Parathyroid adenoma (tissue), 2 donors: ENCODE results near the gene TTN.

Experiments used
- H2AFZ ChIP-seq: fragments of 300-600 bp; sonication (generic); one replicate; pipeline ENCODE4 v1.7.0; 2017; ENCODE audit warnings: antibody characterized with exemption, mild to moderate bottlenecking
- H3K27ac ChIP-seq: fragments of 300-600 bp; sonication (generic); one replicate; pipeline ENCODE4 v1.7.0; 2017
- H3K27me3 ChIP-seq: fragments of 300-600 bp; sonication (generic); one replicate; pipeline ENCODE4 v1.7.0; 2017; ENCODE audit warnings: low read length; ENCODE audit not compliant: control insufficient read depth, insufficient read depth
- H3K36me3 ChIP-seq: fragments of 300-600 bp; sonication (generic); one replicate; pipeline ENCODE4 v1.7.0; 2017; ENCODE audit warnings: low read length; ENCODE audit not compliant: control insufficient read depth, insufficient read depth
- H3K4me1 ChIP-seq: fragments of 300-600 bp; sonication (generic); one replicate; pipeline ENCODE4 v1.7.0; 2017; ENCODE audit warnings: control low read depth
- H3K4me2 ChIP-seq: fragments of 300-600 bp; sonication (generic); one replicate; pipeline ENCODE4 v1.7.0; 2017; ENCODE audit warnings: low read length
- H3K4me3 ChIP-seq: fragments of 300-600 bp; sonication (generic); one replicate; pipeline ENCODE4 v1.7.0; 2017; ENCODE audit warnings: low read depth, low read length
- H3K79me2 ChIP-seq: fragments of 300-600 bp; sonication (generic); one replicate; pipeline ENCODE4 v1.7.0; 2017; ENCODE audit warnings: control low read depth
- H3K9ac ChIP-seq: fragments of 300-600 bp; sonication (generic); one replicate; pipeline ENCODE4 v1.7.0; 2017; ENCODE audit warnings: mild to moderate bottlenecking
- H3K9me3 ChIP-seq: fragments of 300-600 bp; sonication (generic); one replicate; pipeline ENCODE4 v1.7.0; 2017; ENCODE audit warnings: low read length; ENCODE audit not compliant: control insufficient read depth
- CTCF ChIP-seq: fragments of 300-600 bp; sonication (generic); IDR thresholded peaks from one replicate; pipeline ENCODE4 v1.7.0; 2017; ENCODE audit warnings: antibody characterized with exemption, mild to moderate bottlenecking
- donor health status: primary hyperparathyroidism.

TTN gene

GRCh38 chr2:178485356-178485755, 321.9 kb downstream of the TTN start:
- H3K9ac ChIP-seq, result no peak overlapping the region
- H3K36me3 ChIP-seq, result no peaks in the 10 kb centered on the region
- H2AFZ ChIP-seq, result no peak overlapping the region
- H3K27me3 ChIP-seq, result no peaks in the 10 kb centered on the region
- H3K4me1 ChIP-seq, result no peaks in the 10 kb centered on the region
- no peak for TF ChIP-seq CTCF
- no peak overlapping the region for H3K27ac ChIP-seq
- peaks cover 24% of the 10 kb centered on the region for H3K79me2 ChIP-seq
- no peak overlapping the region for H3K4me3 ChIP-seq
- no peaks in the 10 kb centered on the region for H3K9me3 ChIP-seq
- H3K4me2 ChIP-seq, result no peak overlapping the region

- Histone ChIP-seq H2AFZ (no peak overlapping the region), H3K27ac (no peak overlapping the region), H3K79me2 (peaks cover 24% of the 10 kb centered on the region), H3K27me3 (no peaks in the 10 kb centered on the region), H3K9ac (no peak overlapping the region), H3K4me1 (peaks cover 3% of the 10 kb centered on the region), H3K4me2 (no peak overlapping the region), H3K9me3 (no peaks in the 10 kb centered on the region), H3K36me3 (no peaks in the 10 kb centered on the region), H3K4me3 (no peak overlapping the region)
- no peak for TF ChIP-seq CTCF
Observed at GRCh38 chr2:178484245-178485041, 322.8 kb downstream of the TTN start.

- H3K27me3 ChIP-seq, result no peaks in the 10 kb centered on the region
- peaks cover 24% of the 10 kb centered on the region for H3K79me2 ChIP-seq
- H3K9ac ChIP-seq, result no peak overlapping the region
- peak overlapping the region; percentile 27 for H3K4me2 ChIP-seq
- no peak overlapping the region for H2AFZ ChIP-seq
- H3K9me3 ChIP-seq, result no peaks in the 10 kb centered on the region
- TF ChIP-seq CTCF, result no peak
- no peaks in the 10 kb centered on the region for H3K36me3 ChIP-seq
- H3K4me3 ChIP-seq, result no peak overlapping the region
- peaks cover 3% of the 10 kb centered on the region for H3K4me1 ChIP-seq
- no peak overlapping the region for H3K27ac ChIP-seq
Observed at GRCh38 chr2:178482437-178482836, 324.8 kb downstream of the TTN start.

GRCh38 chr2:178480227-178481181, 326.7 kb downstream of the TTN start, which contains the start of gene PLEKHA3:
Gene PLEKHA3 (plus strand): TSS chr2:178480457. CDS start chr2:178480870, 413 bp downstream.
- no peak for TF ChIP-seq CTCF
- Histone ChIP-seq H3K4me2 (peak within 1 kb of the TSS; percentile 99), H3K27ac (peak within 1 kb of the TSS; percentile 94), H3K9ac (no peak within 1 kb of the TSS), H3K79me2 (peaks cover 19% of the 10 kb centered on the region), H3K4me1 (peaks cover 3% of the 10 kb centered on the region), H3K27me3 (no peaks in the 10 kb centered on the region), H3K4me3 (peak within 1 kb of the TSS; percentile 81), H2AFZ (peak within 1 kb of the TSS; percentile 78), H3K9me3 (no peaks in the 10 kb centered on the region), H3K36me3 (no peaks in the 10 kb centered on the region)
